SK-N-SH (cell line): ENCODE measurements around the gene MUC5AC. TPM values are rescaled to one million over a fixed set of nuclear protein-coding genes. Genes with fewer than 3 reads are reported as not detected.

Source experiments
- CTCF ChIA-PET: fragments of 300-600, 350-600 bp; formaldehyde crosslinking; extraction: SDS; loops from one replicate; lab custom pipeline; 2021; lab: Yijun Ruan, JAX
- POLR2A ChIA-PET: fragments of 350-600 bp; sonication (Branson Sonifier 250); formaldehyde crosslinking; extraction: SDS; loops from one replicate; lab custom pipeline; 2020; ENCODE audit warnings: antibody characterized with exemption, inconsistent platforms; lab: Yijun Ruan, JAX
- DNase-seq: peaks from one replicate; pipeline ENCODE4 v3.0.0; 2012
- H2AFZ ChIP-seq: fragments of 200-600 bp; sonication (generic); 2 replicates; pipeline ENCODE4 v1.8.1; 2016; ENCODE audit warnings: antibody characterized with exemption, mild to moderate bottlenecking, low read depth
- H3F3A ChIP-seq: fragments of 200-600 bp; sonication (generic); replicated peaks from 2 replicates; pipeline ENCODE3; 2016; ENCODE audit warnings: antibody characterized with exemption, mild to moderate bottlenecking; ENCODE audit not compliant: insufficient read depth
- H3K27ac ChIP-seq, 2 experiments: fragments of 200-500 bp in 1 of 2; fragments of 200-600 bp in 1 of 2; sonication (Bioruptor generic) in 1 of 2; sonication (generic), shearing (Covaris generic) in 1 of 2; 2 replicates each; pipeline versions ENCODE4 v1.5.1 to v1.6.1; 2014 to 2016; ENCODE audit warnings: low read depth in 2 of 2, inconsistent platforms in 1 of 2, low read length in 1 of 2, mild to moderate bottlenecking in 1 of 2, mixed read lengths in 1 of 2
- H3K27me3 ChIP-seq: fragments of 200-600 bp; sonication (generic), shearing (Covaris generic); 2 replicates; pipeline ENCODE4 v1.6.1; 2016; ENCODE audit warnings: mixed run types; ENCODE audit not compliant: insufficient read depth
- H3K36me3 ChIP-seq, 2 experiments: fragments of 200-500 bp in 1 of 2; fragments of 200-600 bp in 1 of 2; sonication (Bioruptor generic) in 1 of 2; sonication (generic) in 1 of 2; replicated peaks in 1 of 2; 2 replicates each; pipeline versions ENCODE3 to v1.5.1; 2014 to 2016; ENCODE audit warnings: low read length in 1 of 2, mild to moderate bottlenecking in 1 of 2; ENCODE audit not compliant: insufficient read depth in 2 of 2, control insufficient read depth in 1 of 2
- H3K4me1 ChIP-seq, 2 experiments: fragments of 200-500 bp in 1 of 2; fragments of 200-600 bp in 1 of 2; sonication (Bioruptor generic) in 1 of 2; sonication (generic), shearing (Covaris generic) in 1 of 2; 2 replicates each; pipeline versions ENCODE4 v1.5.1 to v1.6.1; 2014 to 2016; ENCODE audit warnings: low read depth in 1 of 2, low read length in 1 of 2, mixed run types in 1 of 2; ENCODE audit not compliant: insufficient read depth in 2 of 2, control insufficient read depth in 1 of 2
- H3K4me2 ChIP-seq: fragments of 200-600 bp; sonication (generic), shearing (Covaris generic); 2 replicates; pipeline ENCODE4 v1.6.1; 2017; ENCODE audit warnings: mixed run types
- H3K4me3 ChIP-seq, 2 experiments: fragments of 200-500 bp in 1 of 2; fragments of 200-600 bp in 1 of 2; sonication (Bioruptor generic) in 1 of 2; sonication (generic), shearing (Covaris generic) in 1 of 2; 2 replicates each; pipeline versions ENCODE4 v1.5.1 to v1.8.1; 2014 to 2016; ENCODE audit warnings: low read depth in 2 of 2, inconsistent platforms in 1 of 2, low read length in 1 of 2, mild to moderate bottlenecking in 1 of 2, mixed read lengths in 1 of 2, moderate library complexity in 1 of 2
- H3K79me2 ChIP-seq: fragments of 200-600 bp; sonication (generic); 2 replicates; pipeline ENCODE4 v1.8.1; 2017; ENCODE audit warnings: mild to moderate bottlenecking; ENCODE audit not compliant: insufficient read depth
- H3K9ac ChIP-seq: fragments of 200-600 bp; sonication (generic); 2 replicates; pipeline ENCODE4 v1.6.1; 2017; ENCODE audit warnings: mixed run types
- H3K9me2 ChIP-seq: fragments of 200-600 bp; sonication (generic); 2 replicates; pipeline ENCODE4 v1.6.1; 2017; ENCODE audit warnings: mixed run types
- H3K9me3 ChIP-seq: fragments of 200-600 bp; sonication (generic); 2 replicates; pipeline ENCODE4 v1.6.1; 2017; ENCODE audit warnings: mixed run types, mild to moderate bottlenecking, moderate library complexity
- H4K20me1 ChIP-seq: fragments of 200-600 bp; sonication (generic); 2 replicates; pipeline ENCODE4 v1.6.1; 2017; ENCODE audit warnings: mild to moderate bottlenecking, mixed run types; ENCODE audit not compliant: insufficient read depth
- CTCF ChIP-seq: fragments of 200-600 bp; sonication (generic); IDR thresholded peaks from 2 replicates; pipeline ENCODE4 v1.6.1; 2017; ENCODE audit warnings: antibody characterized with exemption, mild to moderate bottlenecking, moderate library complexity
- FOSL2 ChIP-seq: IDR thresholded peaks from 2 replicates; pipeline ENCODE4 v1.4.0; 2012; ENCODE audit warnings: low read depth, mild to moderate bottlenecking, moderate library complexity, borderline replicate concordance
- NRF1 ChIP-seq: IDR thresholded peaks from 2 replicates; pipeline ENCODE4 v1.6.1; 2012; ENCODE audit warnings: low read depth, mild to moderate bottlenecking, low read length
- PBX3 ChIP-seq: IDR thresholded peaks from 2 replicates; pipeline ENCODE4; 2012
- RCOR1 ChIP-seq: fragments of 150-350 bp; IDR thresholded peaks from 2 replicates; pipeline ENCODE4 v1.6.1; 2017; ENCODE audit warnings: antibody characterized with exemption, low read length
- RXRA ChIP-seq: IDR thresholded peaks from 2 replicates; pipeline ENCODE4 v1.4.0; 2012; ENCODE audit warnings: low read depth, mild to moderate bottlenecking, borderline replicate concordance
- TEAD4 ChIP-seq: IDR thresholded peaks from 2 replicates; pipeline ENCODE4 v1.4.0; 2012; ENCODE audit warnings: mild to moderate bottlenecking, borderline replicate concordance; ENCODE audit not compliant: insufficient read depth
- WGBS: methylation state at CpG from one replicate; pipeline ENCODE4 v1.1.6; 2017; ENCODE audit warnings: low lambda C conversion rate; 5-methylcytosine and 5-hydroxymethylcytosine counted together
- polyA plus RNA-seq, 3 experiments: library from polyadenylated mRNA; depleted of rRNA; stranded (reverse); fragments of >200 nt; gene quantifications; 2 replicates each; pipeline ENCODE4 v1.2.3, GENCODE V29; 2012
- TF ChIP-seq, protein P1 (sequence below): IDR thresholded peaks from 2 replicates; pipeline ENCODE4 v1.4.0; 2012; ENCODE audit warnings: low read depth
- TF ChIP-seq, protein P2 (sequence below): fragments of 150-350 bp; IDR thresholded peaks from 2 replicates; pipeline ENCODE4 v1.6.1; 2016; ENCODE audit warnings: mild to moderate bottlenecking, low read depth, low read length

MUC5AC gene
- polyA plus RNA-seq, 1 of the 3 experiments (the other 2 are of a cell fraction): not detected

DNA sequence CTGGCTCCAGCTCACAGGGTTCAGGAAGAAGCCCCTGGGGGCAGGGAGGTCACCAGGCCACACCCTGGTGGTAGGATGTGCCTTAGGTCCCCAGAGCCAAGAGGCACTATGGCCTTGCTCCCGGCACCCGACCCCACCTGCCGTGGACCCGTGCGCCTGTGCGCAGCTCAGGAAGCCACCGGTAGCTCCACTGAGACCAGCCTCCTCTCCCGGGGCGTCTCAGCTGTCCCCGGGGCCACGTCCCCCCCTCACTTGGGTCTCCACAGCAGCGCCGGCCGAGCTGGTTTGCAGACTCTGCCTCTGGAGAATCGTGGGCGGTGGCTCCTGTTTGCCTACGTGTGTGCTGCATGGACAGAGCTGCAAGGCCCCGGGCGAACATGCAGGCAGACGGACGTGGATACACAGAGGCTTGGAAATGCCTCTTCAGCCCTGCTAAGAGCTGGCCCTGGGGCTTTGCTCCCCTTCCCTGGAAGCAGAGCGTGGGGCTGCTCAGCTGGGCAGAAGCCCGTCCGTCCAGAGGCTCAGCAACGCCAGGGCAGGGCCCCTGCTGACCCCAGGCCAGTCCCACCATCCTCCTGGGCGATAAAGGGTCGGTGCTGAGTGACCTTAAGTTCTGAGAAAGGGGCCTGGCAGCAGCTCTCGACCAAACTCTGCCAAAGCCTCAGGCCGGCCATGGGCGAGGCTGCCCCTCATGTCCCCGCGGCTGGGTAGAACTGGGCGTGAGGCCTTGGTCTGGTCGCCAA, 49.8 kb downstream of the MUC5AC start:
- no peaks in the 10 kb centered on the region for H3F3A ChIP-seq
- ChIA-PET CTCF (interaction anchor here (1.0 to 1.1 kb wide), 2 partner anchors 339 to 367 kb away, joined by 4 read pairs; no protein-coding TSS in a partner anchor), POLR2A (no interaction called here)
- peak; percentile 13 for DNase-seq
- no peaks in the 10 kb centered on the region; a peak in 1 of 4 replicates for H3K4me1 ChIP-seq
- H4K20me1 ChIP-seq: no peaks in the 10 kb centered on the region
- H2AFZ ChIP-seq: no peak overlapping the region
- no peak overlapping the region for H3K4me2 ChIP-seq
- H3K9ac ChIP-seq: no peak overlapping the region
- 80% methylated on average over 10 of the region's 34 CpGs for WGBS
- H3K4me3 ChIP-seq: no peak overlapping the region
- no peak for TF ChIP-seq NRF1
- no peak for TF ChIP-seq RCOR1
- no peak for TF ChIP-seq FOSL2
- TF ChIP-seq, protein P1, sequence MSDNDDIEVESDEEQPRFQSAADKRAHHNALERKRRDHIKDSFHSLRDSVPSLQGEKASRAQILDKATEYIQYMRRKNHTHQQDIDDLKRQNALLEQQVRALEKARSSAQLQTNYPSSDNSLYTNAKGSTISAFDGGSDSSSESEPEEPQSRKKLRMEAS: no peak
- TF ChIP-seq, protein P2, sequence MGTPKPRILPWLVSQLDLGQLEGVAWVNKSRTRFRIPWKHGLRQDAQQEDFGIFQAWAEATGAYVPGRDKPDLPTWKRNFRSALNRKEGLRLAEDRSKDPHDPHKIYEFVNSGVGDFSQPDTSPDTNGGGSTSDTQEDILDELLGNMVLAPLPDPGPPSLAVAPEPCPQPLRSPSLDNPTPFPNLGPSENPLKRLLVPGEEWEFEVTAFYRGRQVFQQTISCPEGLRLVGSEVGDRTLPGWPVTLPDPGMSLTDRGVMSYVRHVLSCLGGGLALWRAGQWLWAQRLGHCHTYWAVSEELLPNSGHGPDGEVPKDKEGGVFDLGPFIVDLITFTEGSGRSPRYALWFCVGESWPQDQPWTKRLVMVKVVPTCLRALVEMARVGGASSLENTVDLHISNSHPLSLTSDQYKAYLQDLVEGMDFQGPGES: no peak
- no peak for TF ChIP-seq PBX3
- TF ChIP-seq CTCF: no peak
- no peak for TF ChIP-seq RXRA
- H3K27me3 ChIP-seq: no peaks in the 10 kb centered on the region
- H3K27ac ChIP-seq: no peak overlapping the region
- H3K79me2 ChIP-seq: no peaks in the 10 kb centered on the region
- H3K9me3 ChIP-seq: peaks cover 5% of the 10 kb centered on the region; the same call in 1 of the 2 replicates
- no peaks in the 10 kb centered on the region for H3K36me3 ChIP-seq
- H3K9me2 ChIP-seq: no peaks in the 10 kb centered on the region

- Histone ChIP-seq H3K9ac (no peak overlapping the region), H3K4me3 (no peak overlapping the region), H3K9me3 (peaks cover 5% of the 10 kb centered on the region; the same call in 1 of the 2 replicates), H4K20me1 (no peaks in the 10 kb centered on the region), H3K27me3 (no peaks in the 10 kb centered on the region), H3F3A (no peaks in the 10 kb centered on the region), H3K36me3 (no peaks in the 10 kb centered on the region), H3K4me1 (no peaks in the 10 kb centered on the region; a peak in 1 of 4 replicates), H3K79me2 (no peaks in the 10 kb centered on the region), H3K4me2 (no peak overlapping the region), H3K27ac (no peak overlapping the region), H3K9me2 (no peaks in the 10 kb centered on the region), H2AFZ (no peak overlapping the region)
- DNase-seq: no peak
- 78% methylated on average over 6 of the region's 6 CpGs for WGBS
- CTCF ChIA-PET: interaction anchor here (1.0 to 1.1 kb wide), 2 partner anchors 339 to 366 kb away, joined by 4 read pairs; no protein-coding TSS in a partner anchor
- TF ChIP-seq TEAD4: no peak
- POLR2A ChIA-PET: no interaction called here
These were observed 50.3 kb downstream of the MUC5AC start for GRCh38 chr11:1208144-1208393.
